Activated T-cell treated with anti-CD3 and anti-CD28 coated beads, Interleukin-2, amount 50 U/mL, for 48 hours (primary cell): Measurements from ENCODE around the gene IQUB.
"Not testable (repeated sequence)": the region's sequence is repeated elsewhere in the genome, so short reads cannot be mapped to it uniquely, and the experiment has no call there.

Experiments
- DNase-seq, 2 experiments: peaks; one replicate each; pipeline ENCODE4 v3.0.0-alpha.2; 2020

IQUB gene

DNA sequence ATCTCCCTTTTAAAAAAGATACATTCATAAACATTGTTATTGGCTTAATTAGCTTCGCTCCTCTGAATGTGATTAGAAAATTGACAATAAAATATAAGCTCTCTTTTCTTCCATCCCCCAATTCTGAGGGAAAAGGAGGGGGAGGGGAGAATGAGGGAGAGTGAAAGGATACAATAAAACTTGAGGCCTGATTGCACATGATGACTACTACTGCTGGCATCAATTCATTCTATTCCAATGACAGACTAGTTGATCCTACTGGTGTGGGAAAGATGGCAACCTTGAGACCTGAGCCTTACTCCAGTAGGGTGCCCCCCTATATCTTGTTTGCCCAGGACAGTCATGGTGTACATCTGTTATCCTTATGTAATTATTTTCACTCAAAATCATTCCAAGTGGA is 4.5 kb upstream of the IQUB start:
- DNase-seq, result no peak

DNA sequence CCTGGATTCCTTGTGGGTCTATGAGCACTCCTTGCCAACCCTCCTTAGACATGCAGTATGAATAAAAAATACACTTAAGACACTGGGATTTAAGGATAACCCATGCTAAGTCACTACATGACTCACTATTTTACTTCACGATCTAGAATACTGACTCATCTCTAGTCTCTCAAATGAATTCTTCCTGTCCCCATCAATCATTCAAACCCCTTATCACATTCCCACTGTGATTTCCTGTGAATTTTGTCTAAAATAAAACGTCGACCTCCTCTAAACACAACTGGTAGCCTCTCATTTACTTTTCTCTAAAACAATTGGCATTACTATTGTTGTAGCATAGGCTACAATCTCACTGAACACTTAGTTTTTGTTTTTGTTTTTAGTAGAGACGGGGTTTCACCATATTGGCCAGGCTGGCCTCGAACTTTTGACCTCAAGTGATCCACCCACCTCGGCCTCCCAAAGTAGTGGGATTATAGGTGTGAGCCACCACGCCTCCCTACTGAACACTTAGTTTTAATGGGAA is 3.9 kb upstream of the IQUB start:
- DNase-seq, result no peak

DNA sequence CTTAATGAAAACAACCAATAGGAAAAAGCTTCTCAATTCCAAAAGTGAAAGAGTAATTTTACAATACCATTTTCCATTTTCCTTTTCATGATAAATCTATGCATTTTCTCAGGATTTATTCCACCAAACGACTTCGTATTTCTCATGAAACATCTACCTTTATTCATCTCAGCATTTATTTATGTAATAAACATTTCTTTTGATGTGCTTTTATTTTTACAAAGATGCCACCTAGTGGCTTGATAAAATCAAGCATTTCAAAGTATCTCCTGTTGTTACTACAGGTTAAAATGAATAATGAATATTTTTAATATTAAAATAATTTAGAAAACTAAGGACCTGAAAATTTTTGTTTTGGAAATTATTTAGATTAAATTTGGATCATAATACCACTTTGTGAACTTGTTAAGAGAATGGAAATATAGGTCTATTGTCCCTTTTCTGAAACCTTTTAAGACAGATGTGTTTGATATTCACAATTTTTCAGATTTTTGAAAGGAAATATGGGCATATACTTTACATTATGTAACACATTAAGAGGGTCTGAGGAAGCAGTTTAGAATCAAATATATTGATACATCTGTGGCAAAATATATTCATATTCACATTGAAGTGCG is 2.7 kb upstream of the IQUB start:
- no peak for DNase-seq

DNA sequence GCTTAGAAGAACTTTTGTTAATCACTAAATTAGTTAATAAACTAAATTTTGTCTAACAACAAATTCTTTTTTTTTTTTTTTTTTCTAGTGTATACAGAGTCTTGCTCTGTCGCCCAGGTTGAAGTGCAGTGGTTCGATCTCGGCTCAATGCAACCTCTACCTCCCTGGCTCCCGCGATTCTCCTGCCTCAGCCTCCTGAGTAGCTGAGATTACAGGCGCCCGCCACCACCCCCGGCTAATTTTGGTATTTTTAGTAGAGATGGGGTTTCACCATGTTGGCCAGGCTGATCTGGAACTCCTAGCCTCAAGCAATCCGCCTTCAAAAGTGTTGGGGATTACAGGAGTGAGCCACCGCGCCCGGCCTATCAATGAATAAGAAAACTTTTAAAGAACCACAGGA is 1.1 kb upstream of the IQUB start:
- no peak for DNase-seq

DNA sequence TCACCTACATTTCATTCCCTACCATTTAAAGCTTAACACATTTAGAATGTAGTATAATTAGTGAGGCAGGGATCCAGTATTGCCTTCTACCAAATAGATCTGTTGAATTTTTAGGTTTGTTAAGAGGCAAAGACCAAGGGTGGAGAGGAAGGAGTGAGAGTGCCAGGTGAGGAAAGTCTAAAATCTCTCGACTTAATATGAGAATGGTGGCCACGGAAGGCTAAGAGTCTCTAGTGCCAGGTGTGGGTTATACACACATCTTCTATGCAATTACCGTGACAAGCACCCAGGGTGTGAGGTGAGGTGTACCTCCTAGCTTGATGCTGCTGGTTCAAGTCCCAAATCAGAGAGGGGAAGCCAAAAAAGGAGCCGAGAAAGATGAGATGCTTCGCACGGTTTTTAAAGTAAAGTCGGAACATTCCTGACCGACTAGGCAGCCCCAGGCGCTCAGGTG is 439 bp downstream of the IQUB start:
- no peak for DNase-seq

DNA sequence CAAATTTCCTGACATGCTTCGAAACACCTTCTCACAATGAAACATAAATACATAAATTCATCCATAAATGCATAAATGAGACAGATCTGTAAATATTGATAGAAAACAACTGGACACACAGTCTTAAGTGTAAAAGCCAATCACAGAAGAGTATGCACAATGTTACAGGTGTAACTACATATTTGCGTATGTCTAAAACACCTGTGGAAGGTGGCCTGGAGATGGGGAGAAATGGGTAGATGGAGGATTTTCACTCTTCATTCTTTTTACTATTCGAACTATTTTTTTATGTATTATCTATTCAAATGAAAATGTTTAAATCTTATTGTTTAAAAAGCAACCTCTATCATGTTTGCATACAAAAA is 860 bp downstream of the IQUB start:
- no peak for DNase-seq

DNA sequence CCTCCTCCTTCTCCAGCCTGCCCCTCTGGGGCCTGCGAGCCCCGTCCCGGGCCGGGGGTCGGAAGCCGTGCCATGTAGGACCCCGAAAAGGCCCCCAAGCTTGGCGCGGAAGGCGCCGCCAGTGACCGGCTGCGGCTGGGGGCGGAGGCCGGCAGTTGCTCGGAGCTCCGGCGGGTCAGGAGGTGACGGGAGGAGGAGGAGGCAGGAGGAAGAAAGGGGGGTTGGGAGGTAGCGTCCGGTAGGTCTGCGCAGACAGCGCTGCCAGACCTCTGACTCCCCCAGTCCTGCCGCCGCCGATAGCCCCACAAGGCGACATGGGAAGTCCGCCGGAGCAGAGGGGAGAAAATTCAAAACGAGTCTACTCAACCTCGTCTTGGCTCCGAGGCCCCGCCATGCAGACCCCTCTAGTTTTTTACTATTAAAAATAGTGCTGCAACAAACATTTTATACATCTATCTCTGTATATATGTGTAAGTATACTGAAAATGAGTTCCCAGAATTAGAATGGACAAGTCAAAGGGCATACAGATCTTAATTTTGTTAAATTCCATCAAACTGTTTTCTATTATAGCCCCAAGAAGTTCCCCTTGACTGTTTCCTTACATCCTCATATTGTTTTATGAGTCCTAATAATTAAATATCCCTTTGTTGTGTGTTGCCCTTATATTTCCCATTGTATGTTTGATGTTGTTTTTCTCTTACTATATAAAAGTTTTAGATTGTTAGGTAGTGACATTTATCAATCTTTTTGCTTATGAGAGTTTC is 1.4 kb downstream of the IQUB start:
- DNase-seq, result peak; percentile 39 to 59

DNA sequence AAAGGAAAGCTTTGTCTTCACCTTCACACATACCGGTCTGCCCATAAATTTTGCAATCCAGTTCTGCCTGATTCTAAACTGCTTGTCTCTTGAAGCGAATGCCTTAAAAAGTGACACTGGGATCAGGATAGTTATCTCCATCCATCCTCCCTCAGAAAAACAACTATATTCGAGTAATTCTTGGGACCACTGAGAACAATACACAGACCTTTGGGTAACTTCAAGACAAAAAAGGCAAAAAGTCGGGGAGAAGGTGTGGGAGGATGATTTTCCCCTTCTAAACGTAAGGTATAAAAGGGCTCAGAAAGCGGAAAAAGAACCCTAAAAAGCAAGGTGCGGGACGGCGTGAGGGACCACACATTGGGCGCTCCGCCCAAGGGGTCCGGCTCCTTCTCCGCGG is 2.1 kb downstream of the IQUB start:
- DNase-seq, result not testable (repeated sequence)

DNA sequence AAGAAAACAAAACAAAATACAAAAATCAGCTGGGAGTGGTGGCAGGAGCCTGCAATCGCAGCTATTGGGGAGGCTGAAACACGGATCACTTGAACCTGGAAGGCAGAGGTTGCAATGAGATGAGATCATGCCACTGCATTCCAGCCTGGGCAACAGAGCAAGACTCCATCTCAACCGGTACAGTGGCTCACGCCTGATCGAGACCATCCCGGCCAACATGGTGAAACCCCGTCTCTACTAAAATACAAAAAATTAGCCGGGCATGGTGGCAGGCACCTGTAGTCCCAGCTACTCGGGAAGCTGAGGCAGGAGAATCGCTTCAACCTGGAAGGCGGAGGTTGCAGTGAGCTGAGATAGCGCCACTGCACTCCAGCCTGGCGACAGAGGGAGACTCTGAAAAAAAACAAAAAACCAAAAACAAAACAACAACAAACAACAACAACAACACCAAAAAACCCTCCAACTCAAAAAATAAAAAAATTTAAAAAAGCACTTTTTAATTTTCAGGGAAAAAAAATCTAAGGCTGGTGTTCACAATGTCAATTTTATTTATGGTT is 4.3 kb downstream of the IQUB start:
- not testable (repeated sequence) for DNase-seq

DNA sequence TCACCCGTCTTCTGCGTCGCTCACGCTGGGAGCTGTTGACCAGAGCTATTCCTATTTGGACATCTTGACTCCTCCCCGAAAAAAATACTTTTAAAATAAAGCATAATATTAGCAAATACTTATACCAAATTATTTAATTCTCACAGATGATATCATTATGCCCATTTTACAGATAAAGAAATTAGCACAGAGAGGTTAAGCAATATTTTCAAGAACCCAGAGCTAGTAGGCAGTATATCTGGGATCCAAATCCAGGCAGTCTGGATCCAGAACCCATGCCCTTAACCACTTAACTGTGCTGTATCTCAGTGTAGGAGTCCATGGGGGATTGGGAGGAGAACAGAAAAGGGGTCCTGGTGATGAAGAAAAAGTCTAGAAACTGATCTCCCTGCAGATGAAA is 6.1 kb downstream of the IQUB start:
- DNase-seq, result no peak

DNA sequence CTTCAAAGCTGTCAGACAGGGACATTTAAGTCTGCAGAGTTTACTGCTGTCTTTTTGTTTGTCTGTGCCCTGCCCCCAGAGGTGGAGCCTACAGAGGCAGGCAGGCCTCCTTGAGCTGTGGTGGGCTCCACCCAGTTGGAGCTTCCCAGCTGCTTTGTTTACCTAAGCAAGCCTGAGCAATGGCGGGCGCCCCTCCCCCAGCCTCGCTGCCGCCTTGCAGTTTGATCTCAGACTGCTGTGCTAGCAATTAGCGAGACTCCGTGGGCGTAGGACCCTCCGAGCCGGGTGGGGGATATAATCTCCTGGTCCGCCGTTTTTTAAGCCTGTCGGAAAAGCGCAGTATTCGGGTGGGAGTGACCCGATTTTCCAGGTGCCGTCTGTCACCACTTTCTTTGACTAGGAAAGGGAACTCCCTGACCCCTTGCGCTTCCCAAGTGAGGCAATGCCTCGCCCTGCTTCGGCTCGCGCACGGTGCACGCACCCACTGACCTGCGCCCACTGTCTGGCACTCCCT is 6.6 kb downstream of the IQUB start:
- DNase-seq, result not testable (repeated sequence)

DNA sequence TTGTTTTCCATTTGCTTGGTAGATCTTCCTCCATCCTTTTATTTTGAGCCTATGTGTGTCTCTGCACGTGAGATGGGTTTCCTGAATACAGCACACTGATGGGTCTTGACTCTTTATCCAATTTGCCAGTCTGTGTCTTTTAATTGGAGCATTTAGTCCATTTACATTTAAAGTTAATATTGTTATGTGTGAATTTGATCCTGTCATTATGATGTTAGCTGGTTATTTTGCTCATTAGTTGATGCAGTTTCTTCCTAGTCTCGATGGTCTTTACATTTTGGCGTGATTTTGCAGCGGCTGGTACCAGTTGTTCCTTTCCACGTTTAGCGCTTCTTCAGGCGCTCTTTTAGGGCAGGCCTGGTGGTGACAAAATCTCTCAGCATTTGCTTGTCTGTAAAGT is 7.9 kb downstream of the IQUB start:
- not testable (repeated sequence) for DNase-seq

DNA sequence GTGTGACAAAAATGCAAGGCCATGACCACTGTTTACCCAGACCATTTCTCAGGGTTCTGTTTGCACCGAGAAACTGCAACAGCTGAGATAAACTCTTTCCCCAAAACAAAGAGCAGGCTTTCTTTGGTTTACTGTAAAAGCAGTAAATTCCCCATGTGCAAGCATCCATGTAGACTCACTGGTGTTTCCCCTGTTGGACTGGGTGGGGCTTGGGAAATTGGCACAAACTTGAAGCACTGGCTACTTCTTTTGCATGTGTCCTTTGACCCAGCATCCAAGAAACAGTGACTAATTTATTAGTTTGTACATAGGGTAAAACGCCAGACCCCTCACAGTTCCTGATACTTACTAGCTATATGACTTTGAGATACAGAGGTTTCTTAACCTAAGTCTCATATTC is 12.3 kb downstream of the IQUB start:
- no peak for DNase-seq

DNA sequence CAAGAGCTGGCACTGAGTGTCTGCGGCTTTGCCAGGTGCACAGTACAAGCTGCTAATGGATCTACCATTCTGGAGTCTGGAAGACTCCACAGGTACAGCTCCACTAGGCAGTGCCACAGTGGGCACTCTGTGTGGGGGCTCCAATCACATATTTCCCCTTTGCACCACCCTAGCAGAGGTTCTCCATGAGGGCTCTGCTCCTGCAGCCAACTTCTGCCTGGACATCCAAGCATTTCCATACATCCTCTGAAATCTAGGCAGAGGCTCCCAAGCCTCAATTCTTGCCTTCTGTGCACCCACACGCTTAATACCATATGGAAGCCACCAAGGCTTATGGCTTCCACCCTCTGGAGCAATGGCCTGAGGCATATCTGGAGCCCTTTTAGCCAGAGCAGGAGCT is 29.2 kb downstream of the IQUB start:
- no peak for DNase-seq

DNA sequence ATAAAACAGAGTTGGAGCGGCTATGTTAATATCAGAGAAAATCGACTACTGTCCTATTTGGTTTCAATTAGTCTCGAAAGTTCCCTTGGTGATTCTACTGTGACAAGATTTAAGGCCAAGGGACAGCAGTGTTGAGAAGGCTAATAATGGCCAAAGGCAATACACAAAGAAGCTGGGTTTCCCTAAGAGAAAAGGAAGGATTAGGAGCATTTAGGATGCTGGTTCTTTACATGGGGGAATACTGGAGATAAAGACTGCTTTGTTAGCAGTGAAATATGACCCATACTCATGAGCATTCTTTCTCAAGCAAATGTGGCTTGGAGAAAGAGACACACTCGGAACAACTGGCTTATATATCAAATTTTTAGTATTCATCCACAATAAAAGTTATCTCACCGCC is 32.2 kb downstream of the IQUB start:
- no peak for DNase-seq

DNA sequence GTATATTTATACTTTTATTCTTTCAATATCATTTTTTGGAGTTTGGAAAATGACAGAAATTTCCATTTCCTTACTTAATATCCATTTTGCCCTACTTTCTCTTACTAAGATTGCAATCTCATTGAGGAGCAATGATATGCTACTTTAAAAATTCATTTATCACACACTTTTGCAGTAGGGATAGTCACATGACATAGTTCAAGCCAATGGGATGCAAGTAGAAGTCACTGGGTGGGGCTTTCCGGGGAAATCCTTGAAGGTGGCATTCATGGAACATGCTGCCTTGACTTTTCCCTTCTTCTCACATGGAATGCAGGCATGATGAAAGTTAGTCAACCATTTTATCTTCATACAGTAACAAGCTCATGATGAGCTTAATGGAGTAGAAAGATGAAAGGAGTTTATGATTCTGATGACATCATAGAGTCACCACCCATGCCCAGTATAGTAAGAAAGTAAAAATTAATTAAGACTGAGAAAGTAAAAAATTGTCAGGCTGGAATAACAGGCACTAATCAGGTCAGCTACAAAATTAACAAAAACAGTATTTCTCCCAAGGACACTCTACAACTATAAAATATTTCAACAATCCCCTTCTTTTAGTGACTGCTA is 33.4 kb downstream of the IQUB start:
- DNase-seq, result no peak

DNA sequence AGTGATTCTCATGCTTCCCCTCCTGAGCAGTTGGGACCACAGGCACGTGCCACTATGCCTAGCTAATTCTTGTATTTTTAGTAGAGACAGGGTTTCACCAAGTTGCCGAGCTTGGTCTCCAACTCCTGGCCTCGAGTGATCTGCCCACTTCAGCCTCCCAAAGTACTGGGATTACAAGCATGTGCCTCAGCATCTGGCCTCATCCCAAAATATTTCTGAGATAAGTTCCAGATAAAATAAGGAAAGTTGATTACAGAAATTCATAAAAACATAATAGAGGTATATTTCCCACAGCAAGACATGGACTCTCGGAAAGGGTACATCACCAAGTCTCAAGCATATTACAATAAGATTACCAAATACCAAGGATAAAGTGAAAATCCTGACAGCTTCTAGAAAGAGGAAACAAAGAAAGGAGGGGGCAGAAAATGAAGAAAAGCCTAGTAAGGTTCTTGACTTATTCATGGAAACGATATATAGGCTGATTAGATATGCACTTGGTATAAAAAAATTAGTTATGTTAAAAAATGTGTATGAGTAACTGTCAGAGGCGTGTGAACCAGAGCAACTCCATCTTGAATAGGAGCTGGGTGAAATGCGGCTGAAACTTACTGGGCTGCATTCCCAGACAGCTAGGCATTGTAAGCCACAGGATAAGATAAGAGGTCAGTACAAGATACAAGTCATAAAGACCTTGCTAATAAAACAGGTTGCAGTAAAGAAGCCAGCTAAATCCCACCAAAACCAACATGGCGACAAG is 35.0 kb downstream of the IQUB start:
- DNase-seq, result no peak

DNA sequence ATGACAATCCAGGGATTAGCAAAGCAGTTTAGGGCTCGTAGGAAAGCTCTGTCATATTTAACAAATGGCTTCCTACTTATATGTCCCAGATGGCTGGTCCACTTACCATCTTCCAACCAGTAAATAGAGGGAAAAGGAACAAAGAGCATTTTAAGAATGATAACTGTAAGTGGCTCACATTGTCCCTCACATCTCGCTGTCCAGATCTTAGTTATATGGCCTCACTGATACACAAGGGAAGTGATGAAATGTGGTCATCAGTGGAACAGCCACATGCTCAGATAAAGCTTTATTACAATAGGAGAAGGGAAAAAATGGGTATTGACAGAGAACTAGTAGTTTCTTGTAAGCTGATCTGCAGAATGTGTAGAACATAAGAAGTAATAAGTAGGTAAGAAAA is 35.8 kb downstream of the IQUB start:
- no peak for DNase-seq

DNA sequence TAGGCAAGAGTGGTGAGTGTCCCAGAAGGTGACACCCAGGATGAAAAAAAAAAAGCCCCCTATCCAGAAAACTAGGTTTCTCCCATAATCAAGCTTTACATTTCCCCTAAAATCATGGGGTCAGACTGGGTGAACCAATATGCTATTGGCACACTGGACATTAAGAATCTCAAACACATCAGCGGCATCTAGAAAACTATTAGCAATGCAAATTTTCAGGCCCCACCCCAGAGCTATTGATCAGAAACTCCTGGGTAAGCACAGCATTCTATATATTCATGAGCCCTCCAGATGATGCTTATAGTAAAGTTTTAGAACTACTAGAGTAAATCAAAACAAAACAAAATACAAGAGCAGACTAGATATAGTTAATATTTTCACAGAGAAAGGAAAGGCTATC is 36.4 kb downstream of the IQUB start:
- no peak for DNase-seq

DNA sequence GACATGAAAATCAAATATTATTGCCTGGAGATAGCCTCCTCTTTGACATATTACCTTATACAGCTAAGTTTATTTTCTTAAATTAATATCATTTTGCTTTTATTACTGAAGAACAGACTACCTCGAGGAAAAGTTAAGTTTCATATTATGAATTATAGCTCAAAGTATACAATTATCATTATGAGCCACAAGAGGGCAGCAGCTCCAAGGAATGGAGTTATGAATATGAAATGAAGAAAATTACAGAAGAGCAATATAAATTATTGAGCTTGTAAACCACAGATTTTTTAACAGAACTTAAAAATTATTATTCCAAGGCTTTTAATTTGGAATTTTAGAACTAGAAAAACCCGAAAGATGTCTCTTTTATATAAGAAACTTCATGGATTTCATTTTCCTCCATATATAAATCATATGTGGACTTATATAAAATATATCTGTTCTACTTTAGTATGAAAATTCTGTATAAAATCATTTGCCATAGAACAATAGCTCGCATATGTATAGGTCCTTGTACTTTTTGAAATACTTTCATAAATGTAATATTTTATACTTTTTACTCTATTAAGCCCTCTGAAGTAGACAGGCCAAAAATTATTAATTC is 40.1 kb downstream of the IQUB start:
- DNase-seq, result no peak

DNA sequence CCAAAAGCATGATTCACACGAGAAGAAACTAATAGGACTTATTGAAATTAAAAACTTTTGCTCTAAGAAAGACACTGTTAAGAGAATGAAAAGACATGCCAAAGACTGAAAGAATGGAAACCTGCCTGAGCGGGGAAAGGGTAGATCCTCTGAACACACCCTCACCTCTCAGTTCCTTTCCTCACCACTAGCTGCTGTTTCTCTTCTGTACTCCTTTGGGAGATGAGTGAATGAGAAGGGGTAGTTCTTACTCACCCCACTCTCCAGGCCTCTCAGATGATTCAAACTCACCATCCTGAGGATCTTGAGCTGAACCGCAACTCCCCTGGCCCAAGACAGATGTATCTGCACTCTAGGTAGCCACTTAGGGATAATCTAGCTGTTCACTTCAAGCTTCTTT is 41.9 kb downstream of the IQUB start:
- DNase-seq, result no peak

DNA sequence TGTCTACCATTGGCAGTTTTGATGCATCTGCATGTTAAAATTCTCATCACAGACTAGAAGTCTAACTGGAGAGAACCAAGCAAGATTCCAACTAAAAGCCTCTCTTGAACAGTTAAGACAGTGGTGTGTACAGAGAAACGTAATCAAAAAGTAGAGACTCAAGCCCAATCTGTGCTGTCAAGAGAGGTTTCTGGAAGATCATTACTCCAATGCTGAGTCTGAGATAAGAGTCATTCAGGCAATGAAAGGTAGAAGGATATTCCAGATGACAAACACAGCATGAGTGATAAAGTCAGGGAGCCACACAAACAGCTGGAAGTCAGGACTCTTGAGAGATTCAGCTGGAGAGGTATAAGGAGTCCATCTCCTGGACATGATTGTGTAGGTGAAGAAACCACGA is 48.7 kb downstream of the IQUB start:
- DNase-seq, result no peak
